Liver (tissue), 3 donors: Measurements from ENCODE around the gene TADA3.

Experiments used
- FOXA1 ChIP-seq: IDR thresholded peaks from 2 replicates; pipeline ENCODE4 v1.6.1; 2016; ENCODE audit warnings: antibody characterized with exemption
- GABPA ChIP-seq, 2 donors: IDR thresholded peaks in 1 of 2; conservative IDR thresholded peaks in 1 of 2; 2 replicates each; pipeline ENCODE4 v1.6.1; 2016; ENCODE audit warnings: antibody characterized with exemption in 2 of 2, mild to moderate bottlenecking in 1 of 2, moderate library complexity in 1 of 2
- HNF4G ChIP-seq: IDR thresholded peaks from 2 replicates; pipeline ENCODE4 v1.6.1; 2016; ENCODE audit warnings: antibody characterized with exemption
- JUND ChIP-seq, 2 donors: IDR thresholded peaks; 2 replicates each; pipeline ENCODE4 v1.6.1; 2016; ENCODE audit warnings: antibody characterized with exemption in 2 of 2
- MAX ChIP-seq: IDR thresholded peaks from 2 replicates; pipeline ENCODE4 v1.6.1; 2016; ENCODE audit warnings: antibody characterized with exemption
- RAD21 ChIP-seq, 2 donors: IDR thresholded peaks; 2 replicates each; pipeline ENCODE4 v1.6.1; 2016; ENCODE audit warnings: antibody characterized with exemption in 2 of 2, mild to moderate bottlenecking in 2 of 2
- RXRA ChIP-seq, 2 donors: IDR thresholded peaks; 2 replicates each; pipeline ENCODE4 v1.6.1; 2017 to 2018; ENCODE audit warnings: antibody characterized with exemption in 2 of 2, mild to moderate bottlenecking in 1 of 2
- SP1 ChIP-seq: IDR thresholded peaks from 2 replicates; pipeline ENCODE4 v1.6.1; 2018; ENCODE audit warnings: antibody characterized with exemption, mild to moderate bottlenecking
- TAF1 ChIP-seq: conservative IDR thresholded peaks from 2 replicates; pipeline ENCODE4 v1.6.1; 2016; ENCODE audit warnings: antibody characterized with exemption, mild to moderate bottlenecking
- YY1 ChIP-seq: IDR thresholded peaks from 2 replicates; pipeline ENCODE4 v1.6.1; 2016; ENCODE audit warnings: antibody characterized with exemption, mild to moderate bottlenecking
- ZBTB33 ChIP-seq: IDR thresholded peaks from 2 replicates; pipeline ENCODE4 v1.6.1; 2016; ENCODE audit warnings: antibody characterized with exemption
- TF ChIP-seq, protein P1 (sequence below): fragments of 150-350 bp; IDR thresholded peaks from 2 replicates; pipeline ENCODE4 v1.5.1; 2017; ENCODE audit warnings: improper control_type of control experiment, low read depth, low read length; ENCODE audit not compliant: missing input control
- TF ChIP-seq, protein P2 (sequence below): IDR thresholded peaks from 2 replicates; pipeline ENCODE4 v1.6.1; 2016; ENCODE audit warnings: antibody characterized with exemption, mild to moderate bottlenecking
- TF ChIP-seq, protein P3 (sequence below): IDR thresholded peaks from 2 replicates; pipeline ENCODE4 v1.6.1; 2016; ENCODE audit warnings: antibody characterized with exemption
- donor health status: healthy.
- donor health status: healthy.

GRCh38 chr3:9809615-9810432, 17.6 kb upstream of the TADA3 start, which contains the start of gene TTLL3:
- TF ChIP-seq, protein P1, sequence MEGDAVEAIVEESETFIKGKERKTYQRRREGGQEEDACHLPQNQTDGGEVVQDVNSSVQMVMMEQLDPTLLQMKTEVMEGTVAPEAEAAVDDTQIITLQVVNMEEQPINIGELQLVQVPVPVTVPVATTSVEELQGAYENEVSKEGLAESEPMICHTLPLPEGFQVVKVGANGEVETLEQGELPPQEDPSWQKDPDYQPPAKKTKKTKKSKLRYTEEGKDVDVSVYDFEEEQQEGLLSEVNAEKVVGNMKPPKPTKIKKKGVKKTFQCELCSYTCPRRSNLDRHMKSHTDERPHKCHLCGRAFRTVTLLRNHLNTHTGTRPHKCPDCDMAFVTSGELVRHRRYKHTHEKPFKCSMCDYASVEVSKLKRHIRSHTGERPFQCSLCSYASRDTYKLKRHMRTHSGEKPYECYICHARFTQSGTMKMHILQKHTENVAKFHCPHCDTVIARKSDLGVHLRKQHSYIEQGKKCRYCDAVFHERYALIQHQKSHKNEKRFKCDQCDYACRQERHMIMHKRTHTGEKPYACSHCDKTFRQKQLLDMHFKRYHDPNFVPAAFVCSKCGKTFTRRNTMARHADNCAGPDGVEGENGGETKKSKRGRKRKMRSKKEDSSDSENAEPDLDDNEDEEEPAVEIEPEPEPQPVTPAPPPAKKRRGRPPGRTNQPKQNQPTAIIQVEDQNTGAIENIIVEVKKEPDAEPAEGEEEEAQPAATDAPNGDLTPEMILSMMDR = no peak
- TF ChIP-seq RAD21 (IDR thresholded peaks at IDR 0.05) (no peak), HNF4G (no peak), SP1 (no peak), TAF1 (no peak), RXRA (IDR thresholded peaks at IDR 0.05) (no peak), YY1 (no peak), MAX (no peak), JUND (IDR thresholded peaks at IDR 0.05) (no peak), GABPA (IDR thresholded peaks at IDR 0.05 in 1 of 2, conservative IDR thresholded peaks at IDR 0.05 in 1 of 2) (no peak), ZBTB33 (no peak), FOXA1 (no peak)
- TF ChIP-seq, protein P2, sequence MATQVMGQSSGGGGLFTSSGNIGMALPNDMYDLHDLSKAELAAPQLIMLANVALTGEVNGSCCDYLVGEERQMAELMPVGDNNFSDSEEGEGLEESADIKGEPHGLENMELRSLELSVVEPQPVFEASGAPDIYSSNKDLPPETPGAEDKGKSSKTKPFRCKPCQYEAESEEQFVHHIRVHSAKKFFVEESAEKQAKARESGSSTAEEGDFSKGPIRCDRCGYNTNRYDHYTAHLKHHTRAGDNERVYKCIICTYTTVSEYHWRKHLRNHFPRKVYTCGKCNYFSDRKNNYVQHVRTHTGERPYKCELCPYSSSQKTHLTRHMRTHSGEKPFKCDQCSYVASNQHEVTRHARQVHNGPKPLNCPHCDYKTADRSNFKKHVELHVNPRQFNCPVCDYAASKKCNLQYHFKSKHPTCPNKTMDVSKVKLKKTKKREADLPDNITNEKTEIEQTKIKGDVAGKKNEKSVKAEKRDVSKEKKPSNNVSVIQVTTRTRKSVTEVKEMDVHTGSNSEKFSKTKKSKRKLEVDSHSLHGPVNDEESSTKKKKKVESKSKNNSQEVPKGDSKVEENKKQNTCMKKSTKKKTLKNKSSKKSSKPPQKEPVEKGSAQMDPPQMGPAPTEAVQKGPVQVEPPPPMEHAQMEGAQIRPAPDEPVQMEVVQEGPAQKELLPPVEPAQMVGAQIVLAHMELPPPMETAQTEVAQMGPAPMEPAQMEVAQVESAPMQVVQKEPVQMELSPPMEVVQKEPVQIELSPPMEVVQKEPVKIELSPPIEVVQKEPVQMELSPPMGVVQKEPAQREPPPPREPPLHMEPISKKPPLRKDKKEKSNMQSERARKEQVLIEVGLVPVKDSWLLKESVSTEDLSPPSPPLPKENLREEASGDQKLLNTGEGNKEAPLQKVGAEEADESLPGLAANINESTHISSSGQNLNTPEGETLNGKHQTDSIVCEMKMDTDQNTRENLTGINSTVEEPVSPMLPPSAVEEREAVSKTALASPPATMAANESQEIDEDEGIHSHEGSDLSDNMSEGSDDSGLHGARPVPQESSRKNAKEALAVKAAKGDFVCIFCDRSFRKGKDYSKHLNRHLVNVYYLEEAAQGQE = no peak
- TF ChIP-seq, protein P3, sequence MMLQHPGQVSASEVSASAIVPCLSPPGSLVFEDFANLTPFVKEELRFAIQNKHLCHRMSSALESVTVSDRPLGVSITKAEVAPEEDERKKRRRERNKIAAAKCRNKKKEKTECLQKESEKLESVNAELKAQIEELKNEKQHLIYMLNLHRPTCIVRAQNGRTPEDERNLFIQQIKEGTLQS = no peak
